ENCODE data around the gene CAMK2B.

DNA sequence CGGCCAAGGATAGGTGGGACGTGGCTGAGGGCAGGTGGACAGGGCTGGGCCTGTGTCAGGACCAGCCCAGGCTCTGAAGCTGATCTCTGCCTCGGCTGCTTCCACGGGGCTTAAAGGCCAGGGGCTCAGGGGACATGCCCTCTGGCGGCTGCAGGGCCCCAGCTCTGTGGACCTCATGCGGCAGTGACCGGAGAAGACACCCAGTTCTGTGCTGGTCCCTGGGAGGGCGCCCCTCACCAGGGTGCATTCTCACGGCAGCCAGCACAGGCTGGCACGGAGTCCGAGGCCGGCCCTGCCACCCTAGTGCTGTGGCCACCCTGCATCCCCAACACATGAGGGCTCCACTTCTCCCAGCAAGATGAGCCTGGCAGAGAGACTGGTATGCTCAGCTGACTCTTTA, 94.3 kb downstream of the CAMK2B start:
- TF ChIP-seq, protein P1, sequence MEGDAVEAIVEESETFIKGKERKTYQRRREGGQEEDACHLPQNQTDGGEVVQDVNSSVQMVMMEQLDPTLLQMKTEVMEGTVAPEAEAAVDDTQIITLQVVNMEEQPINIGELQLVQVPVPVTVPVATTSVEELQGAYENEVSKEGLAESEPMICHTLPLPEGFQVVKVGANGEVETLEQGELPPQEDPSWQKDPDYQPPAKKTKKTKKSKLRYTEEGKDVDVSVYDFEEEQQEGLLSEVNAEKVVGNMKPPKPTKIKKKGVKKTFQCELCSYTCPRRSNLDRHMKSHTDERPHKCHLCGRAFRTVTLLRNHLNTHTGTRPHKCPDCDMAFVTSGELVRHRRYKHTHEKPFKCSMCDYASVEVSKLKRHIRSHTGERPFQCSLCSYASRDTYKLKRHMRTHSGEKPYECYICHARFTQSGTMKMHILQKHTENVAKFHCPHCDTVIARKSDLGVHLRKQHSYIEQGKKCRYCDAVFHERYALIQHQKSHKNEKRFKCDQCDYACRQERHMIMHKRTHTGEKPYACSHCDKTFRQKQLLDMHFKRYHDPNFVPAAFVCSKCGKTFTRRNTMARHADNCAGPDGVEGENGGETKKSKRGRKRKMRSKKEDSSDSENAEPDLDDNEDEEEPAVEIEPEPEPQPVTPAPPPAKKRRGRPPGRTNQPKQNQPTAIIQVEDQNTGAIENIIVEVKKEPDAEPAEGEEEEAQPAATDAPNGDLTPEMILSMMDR (IDR thresholded peaks at IDR 0.05; ENCODE audit: poor library complexity): no peak
- TF ChIP-seq EZH2 (IDR thresholded peaks at IDR 0.05; ENCODE audit: borderline replicate concordance): no peak
- no peak for TF ChIP-seq EZH2phosphoT487 (IDR thresholded peaks at IDR 0.05; ENCODE audit: low read depth, severe bottlenecking, unreplicated experiment)

Measured in hepatocyte (in vitro differentiated cells).